Astrocyte (in vitro differentiated cells and primary cell): ENCODE measurements around the gene PDZD2. TPM values are rescaled to one million over a fixed set of nuclear protein-coding genes. Genes with fewer than 3 reads are reported as not detected.

ENCODE experiments used
- DNase-seq: peaks from one replicate; pipeline ENCODE4 v3.0.0-alpha.2; 2010; ENCODE audit warnings: low read depth
- FAIRE-seq: peaks from 2 replicates; lab custom pipeline; 2011; peaks lifted over from hg19 to GRCh38; lab: Jason Lieb, UNC
- H2AFZ ChIP-seq: 2 replicates; pipeline ENCODE4 v1.6.0; 2012; ENCODE audit warnings: low read depth, low read length, inconsistent platforms
- H3K27ac ChIP-seq: 2 replicates; pipeline ENCODE4 v1.5.1; 2011; ENCODE audit warnings: low read depth, low read length, inconsistent platforms
- H3K27me3 ChIP-seq: 2 replicates; pipeline ENCODE4 v1.6.0; 2011; ENCODE audit warnings: low read length, inconsistent platforms; ENCODE audit not compliant: insufficient read depth
- H3K36me3 ChIP-seq: 2 replicates; pipeline ENCODE4 v1.5.1; 2011; ENCODE audit warnings: low read length, inconsistent platforms; ENCODE audit not compliant: insufficient read depth
- H3K4me1 ChIP-seq: 2 replicates; pipeline ENCODE4 v1.5.1; 2011; ENCODE audit warnings: low read length, inconsistent platforms; ENCODE audit not compliant: insufficient read depth
- H3K4me2 ChIP-seq: 2 replicates; pipeline ENCODE4 v1.6.0; 2012; ENCODE audit warnings: low read length, inconsistent platforms
- H3K4me3 ChIP-seq: 2 replicates; pipeline ENCODE4 v1.5.1; 2011; ENCODE audit warnings: low read depth, mild to moderate bottlenecking, low read length, inconsistent platforms; ENCODE audit not compliant: insufficient read depth
- H3K79me2 ChIP-seq: 2 replicates; pipeline ENCODE4 v1.6.0; 2012; ENCODE audit warnings: mild to moderate bottlenecking, low read length, inconsistent platforms; ENCODE audit not compliant: insufficient read depth
- H3K9ac ChIP-seq: 2 replicates; pipeline ENCODE4 v1.6.0; 2012; ENCODE audit warnings: mild to moderate bottlenecking, low read length, inconsistent platforms
- H3K9me3 ChIP-seq: 2 replicates; pipeline ENCODE4 v1.5.1; 2012; ENCODE audit warnings: low read depth, mild to moderate bottlenecking, low read length, inconsistent platforms; ENCODE audit not compliant: insufficient read depth
- H4K20me1 ChIP-seq: 2 replicates; pipeline ENCODE4 v1.6.0; 2012; ENCODE audit warnings: low read length, inconsistent platforms; ENCODE audit not compliant: insufficient read depth
- H3K27ac Mint-ChIP-seq: one replicate; pipeline ENCODE4 v1.8.0; 2021; ENCODE audit warnings: mild to moderate bottlenecking, mixed read lengths; ENCODE audit not compliant: unreplicated experiment
- H3K27me3 Mint-ChIP-seq: one replicate; pipeline ENCODE4 v1.8.0; 2021; ENCODE audit warnings: low read depth, mixed read lengths; ENCODE audit not compliant: unreplicated experiment
- H3K36me3 Mint-ChIP-seq: one replicate; pipeline ENCODE4 v1.8.0; 2021; ENCODE audit warnings: low read depth, mixed read lengths; ENCODE audit not compliant: unreplicated experiment
- H3K4me1 Mint-ChIP-seq: one replicate; pipeline ENCODE4 v1.8.0; 2021; ENCODE audit warnings: low read depth, mixed read lengths; ENCODE audit not compliant: unreplicated experiment
- H3K4me3 Mint-ChIP-seq: one replicate; pipeline ENCODE4 v1.8.0; 2021; ENCODE audit warnings: mild to moderate bottlenecking, moderate library complexity, mixed read lengths; ENCODE audit not compliant: unreplicated experiment
- H3K9me3 Mint-ChIP-seq: one replicate; pipeline ENCODE4 v1.8.0; 2021; ENCODE audit warnings: mild to moderate bottlenecking, mixed read lengths; ENCODE audit not compliant: unreplicated experiment
- EZH2 ChIP-seq: IDR thresholded peaks from 2 replicates; pipeline ENCODE4 v1.6.1; 2012; ENCODE audit warnings: mild to moderate bottlenecking, low read length, inconsistent platforms; ENCODE audit not compliant: insufficient read depth
- total RNA-seq: library from RNA; stranded (reverse); gene quantifications from 2 replicates; pipeline ENCODE4 v1.2.1, GENCODE V29; 2021
- TF ChIP-seq, protein P1 (sequence below): IDR thresholded peaks from 2 replicates; pipeline ENCODE4 v1.5.1; 2011; ENCODE audit warnings: low read depth, mild to moderate bottlenecking, inconsistent platforms, low read length, moderate library complexity; ENCODE audit not compliant: insufficient read depth

PDZD2 gene
- total RNA-seq, 1 donor from 2014 or later: 10.3 TPM

DNA sequence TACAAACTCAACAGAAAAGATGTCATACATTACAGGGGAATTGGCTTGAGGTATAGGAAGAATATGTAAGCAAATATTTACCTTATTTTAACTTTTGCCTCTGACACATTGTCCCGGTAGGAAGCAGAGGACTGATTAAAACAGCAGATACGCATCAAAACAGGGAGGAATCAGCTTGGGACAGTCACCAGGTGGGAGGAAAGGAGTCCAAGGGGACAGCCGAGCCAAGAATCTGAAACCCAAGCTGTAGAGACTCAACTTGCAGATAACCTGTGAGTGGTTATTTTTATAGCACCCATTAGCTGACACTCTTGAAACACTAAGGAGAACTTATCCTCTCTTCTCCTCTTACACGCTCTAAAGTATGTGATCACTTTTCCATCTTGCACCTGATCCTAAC lies 22.3 kb downstream of the PDZD2 start:
- peaks cover 9% of the 10 kb centered on the region for H3K4me1 ChIP-seq
- TF ChIP-seq EZH2: no peak
- TF ChIP-seq, protein P1, sequence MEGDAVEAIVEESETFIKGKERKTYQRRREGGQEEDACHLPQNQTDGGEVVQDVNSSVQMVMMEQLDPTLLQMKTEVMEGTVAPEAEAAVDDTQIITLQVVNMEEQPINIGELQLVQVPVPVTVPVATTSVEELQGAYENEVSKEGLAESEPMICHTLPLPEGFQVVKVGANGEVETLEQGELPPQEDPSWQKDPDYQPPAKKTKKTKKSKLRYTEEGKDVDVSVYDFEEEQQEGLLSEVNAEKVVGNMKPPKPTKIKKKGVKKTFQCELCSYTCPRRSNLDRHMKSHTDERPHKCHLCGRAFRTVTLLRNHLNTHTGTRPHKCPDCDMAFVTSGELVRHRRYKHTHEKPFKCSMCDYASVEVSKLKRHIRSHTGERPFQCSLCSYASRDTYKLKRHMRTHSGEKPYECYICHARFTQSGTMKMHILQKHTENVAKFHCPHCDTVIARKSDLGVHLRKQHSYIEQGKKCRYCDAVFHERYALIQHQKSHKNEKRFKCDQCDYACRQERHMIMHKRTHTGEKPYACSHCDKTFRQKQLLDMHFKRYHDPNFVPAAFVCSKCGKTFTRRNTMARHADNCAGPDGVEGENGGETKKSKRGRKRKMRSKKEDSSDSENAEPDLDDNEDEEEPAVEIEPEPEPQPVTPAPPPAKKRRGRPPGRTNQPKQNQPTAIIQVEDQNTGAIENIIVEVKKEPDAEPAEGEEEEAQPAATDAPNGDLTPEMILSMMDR: no peak
- no peak overlapping the region for H3K4me3 ChIP-seq
- no peaks in the 10 kb centered on the region for H3K79me2 ChIP-seq
- DNase-seq (no peak), FAIRE-seq (no peak)
- H3K27me3 ChIP-seq: no peaks in the 10 kb centered on the region
- H3K27ac ChIP-seq: no peak overlapping the region
- no peaks in the 10 kb centered on the region for H3K36me3 ChIP-seq
- no peak overlapping the region for H3K4me2 ChIP-seq
- H3K27ac Mint-ChIP-seq: no peak overlapping the region
- peaks cover 3% of the 10 kb centered on the region for H3K4me1 Mint-ChIP-seq
- H3K36me3 Mint-ChIP-seq: peaks cover 2% of the 10 kb centered on the region
- H3K9me3 ChIP-seq: no peaks in the 10 kb centered on the region
- no peak overlapping the region for H3K4me3 Mint-ChIP-seq
- peaks cover 11% of the 10 kb centered on the region for H3K27me3 Mint-ChIP-seq
- no peak overlapping the region for H3K9ac ChIP-seq
- H4K20me1 ChIP-seq: no peaks in the 10 kb centered on the region
- H2AFZ ChIP-seq: no peak overlapping the region
- H3K9me3 Mint-ChIP-seq: peaks cover 4% of the 10 kb centered on the region

DNA sequence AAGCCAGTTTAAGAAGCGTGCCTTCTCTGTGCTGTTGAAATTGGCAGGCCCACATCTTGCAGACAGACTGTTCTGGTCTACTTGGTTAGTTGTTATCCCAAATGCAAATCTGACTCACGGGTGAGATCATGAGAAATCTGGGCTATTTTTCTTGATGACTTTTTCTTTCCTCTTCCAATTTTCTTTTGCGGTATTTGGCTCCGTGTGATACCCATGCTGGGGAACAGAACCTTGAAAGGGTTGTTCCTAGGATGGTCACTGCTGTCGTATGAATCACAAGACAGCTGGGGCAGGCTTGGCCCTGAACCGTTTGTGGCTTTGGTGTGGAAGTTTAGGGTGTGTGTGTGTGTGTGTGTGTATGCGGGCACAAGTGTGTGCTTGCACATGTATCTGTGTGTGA lies 24.6 kb downstream of the PDZD2 start:
- TF ChIP-seq, protein P1: no peak
- no peak for TF ChIP-seq EZH2
- Histone ChIP-seq H3K27me3 (no peaks in the 10 kb centered on the region), H3K79me2 (no peaks in the 10 kb centered on the region), H3K27ac (peak overlapping the region; percentile 69), H3K4me3 (no peak overlapping the region), H2AFZ (no peak overlapping the region), H3K9ac (peak overlapping the region; percentile 39), H3K4me1 (peaks cover 9% of the 10 kb centered on the region), H3K36me3 (no peaks in the 10 kb centered on the region), H3K4me2 (peak overlapping the region; percentile 25), H4K20me1 (no peaks in the 10 kb centered on the region), H3K9me3 (no peaks in the 10 kb centered on the region)
- Mint-ChIP-seq H3K36me3 (peaks cover 2% of the 10 kb centered on the region), H3K4me3 (no peak overlapping the region), H3K9me3 (peaks cover 2% of the 10 kb centered on the region), H3K27ac (no peak overlapping the region), H3K4me1 (no peaks in the 10 kb centered on the region), H3K27me3 (peaks cover 11% of the 10 kb centered on the region)
- peak; percentile 93 for DNase-seq
- no peak for FAIRE-seq

- no peak overlapping the region for H3K9ac ChIP-seq
- no peaks in the 10 kb centered on the region for H4K20me1 ChIP-seq
- H2AFZ ChIP-seq: no peak overlapping the region
- TF ChIP-seq, protein P1: no peak
- no peak for TF ChIP-seq EZH2
- no peaks in the 10 kb centered on the region for H3K36me3 ChIP-seq
- H3K27me3 ChIP-seq: no peaks in the 10 kb centered on the region
- no peak overlapping the region for H3K4me3 ChIP-seq
- Mint-ChIP-seq H3K4me3 (no peak overlapping the region), H3K4me1 (no peaks in the 10 kb centered on the region), H3K27ac (no peak overlapping the region), H3K9me3 (peaks cover 2% of the 10 kb centered on the region), H3K36me3 (no peaks in the 10 kb centered on the region), H3K27me3 (peaks cover 7% of the 10 kb centered on the region)
- no peaks in the 10 kb centered on the region for H3K9me3 ChIP-seq
- DNase-seq (peak; percentile 61), FAIRE-seq (no peak)
- no peak overlapping the region for H3K4me2 ChIP-seq
- no peak overlapping the region for H3K27ac ChIP-seq
- peaks cover 9% of the 10 kb centered on the region for H3K4me1 ChIP-seq
- H3K79me2 ChIP-seq: no peaks in the 10 kb centered on the region
Observed at GRCh38 chr5:31664566-31664965, 25.6 kb downstream of the PDZD2 start.
